NCI-H1436 treated with DMSO at 0.1 percent for 48 hours (cell line): ENCODE results near the gene MAML1.
"Not testable (repeated sequence)": the region's sequence is repeated elsewhere in the genome, so short reads cannot be mapped to it uniquely, and the experiment has no call there.

Source experiments
- DNase-seq: peaks from one replicate; lab custom pipeline; 2025; lab: John Stamatoyannopoulos, UW

Gene MAML1

DNA sequence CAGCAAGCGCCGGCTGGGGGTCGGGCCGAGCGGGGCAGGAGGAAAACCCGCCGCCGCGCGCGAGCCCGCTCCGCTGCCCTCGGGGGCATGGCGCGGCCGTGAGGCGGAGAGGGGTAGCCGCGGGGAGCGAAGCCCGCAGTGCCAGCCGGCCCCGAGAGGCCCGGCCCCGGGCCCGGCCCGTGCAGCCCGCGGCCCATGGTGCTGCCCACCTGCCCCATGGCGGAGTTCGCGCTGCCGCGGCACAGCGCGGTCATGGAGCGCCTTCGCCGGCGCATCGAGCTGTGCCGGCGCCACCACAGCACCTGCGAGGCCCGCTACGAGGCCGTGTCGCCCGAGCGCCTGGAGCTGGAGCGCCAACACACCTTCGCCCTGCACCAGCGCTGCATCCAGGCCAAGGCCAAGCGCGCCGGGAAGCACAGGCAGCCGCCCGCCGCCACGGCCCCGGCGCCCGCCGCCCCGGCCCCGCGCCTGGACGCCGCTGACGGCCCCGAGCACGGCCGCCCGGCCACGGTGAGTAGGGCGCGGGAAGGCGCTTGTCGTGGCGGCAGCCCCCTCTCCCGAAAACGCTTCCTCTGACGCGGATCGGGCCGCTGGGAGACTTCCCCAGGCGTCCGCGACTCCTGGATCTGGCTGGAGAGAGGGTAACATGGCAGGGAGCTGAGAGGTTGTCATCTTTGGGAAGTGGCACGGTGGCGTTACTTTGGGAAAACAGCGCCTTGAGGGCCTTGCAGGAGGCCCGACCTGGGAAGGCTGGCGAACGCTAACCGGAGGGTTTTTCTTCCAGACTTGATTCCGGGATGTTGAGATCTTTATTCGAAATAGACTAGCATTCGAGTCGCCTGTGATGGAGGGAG lies 523 bp downstream of the MAML1 start:
- DNase-seq = no peak

GRCh38 chr5:179733772-179734126 lies 1.1 kb downstream of the MAML1 start:
- no peak for DNase-seq

DNA sequence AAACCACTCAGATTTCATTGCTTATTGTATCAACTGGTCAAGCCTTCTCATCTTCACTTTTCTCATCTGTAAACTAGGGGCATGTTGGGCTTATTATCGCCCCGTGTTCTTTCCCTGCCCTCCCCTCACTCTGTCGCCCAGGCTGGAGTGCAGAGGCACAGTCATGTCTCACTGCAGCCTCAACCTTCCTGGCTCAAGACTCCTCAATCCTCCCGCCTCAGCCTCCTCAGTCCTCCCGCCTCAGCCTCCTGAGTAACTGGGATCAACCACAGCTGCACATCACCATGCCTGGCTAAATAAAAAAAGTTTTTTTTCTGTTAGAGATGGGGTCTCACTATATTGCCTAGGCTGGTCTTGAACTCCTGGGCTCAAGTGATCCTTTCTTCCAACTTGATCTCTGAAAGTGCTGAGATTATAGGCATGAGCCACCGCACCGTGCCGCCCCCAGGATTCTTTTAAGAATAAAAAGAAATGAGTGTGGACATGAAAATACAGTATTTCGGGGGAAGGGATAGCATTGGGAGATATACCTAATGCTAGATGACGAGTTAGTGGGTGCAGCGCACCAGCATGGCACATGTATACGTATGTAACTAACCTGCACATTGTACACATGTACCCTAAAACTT lies 2.0 kb downstream of the MAML1 start:
- no peak for DNase-seq

DNA sequence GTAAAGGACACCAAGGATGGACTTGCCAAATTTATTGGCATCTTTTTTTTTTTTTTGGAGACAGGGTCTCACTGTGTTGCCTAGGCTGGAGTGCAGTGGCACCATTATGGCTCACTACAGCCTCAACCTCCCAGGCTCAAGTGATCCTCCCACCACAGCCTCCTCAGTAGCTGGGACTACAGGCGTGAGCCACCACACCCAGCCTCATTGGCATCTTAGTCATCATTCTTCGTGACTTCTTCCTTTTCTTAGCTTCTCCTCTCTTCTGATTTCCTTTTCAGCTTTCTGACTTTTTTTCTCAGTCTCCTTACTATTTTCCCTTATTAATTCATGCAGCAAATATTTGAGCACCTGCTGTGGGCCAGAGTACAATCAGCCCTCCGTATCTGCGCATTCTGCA lies 6.1 kb downstream of the MAML1 start:
- no peak for DNase-seq

DNA sequence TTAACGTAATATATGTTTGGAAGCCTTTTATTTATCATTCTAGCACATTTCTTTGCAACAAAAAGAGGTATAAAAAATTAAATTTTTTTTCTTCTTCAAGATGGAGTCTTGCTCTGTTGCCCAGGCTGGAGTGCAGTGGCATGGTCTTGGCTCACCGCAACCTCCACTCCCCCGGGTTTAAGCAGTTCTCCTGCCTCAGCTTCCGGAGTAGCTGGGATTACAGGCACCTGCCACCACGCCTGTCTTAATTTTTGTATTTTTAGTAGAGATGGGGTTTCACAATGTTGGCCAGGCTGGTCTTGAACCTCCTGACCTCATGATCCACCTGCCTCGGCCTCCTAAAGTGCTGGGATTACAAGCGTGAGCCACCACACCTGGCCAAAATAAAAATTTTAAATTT lies 11.5 kb downstream of the MAML1 start:
- not testable (repeated sequence) for DNase-seq

- DNase-seq = no peak
Observed at GRCh38 chr5:179746872-179747271, 14.2 kb downstream of the MAML1 start.

DNA sequence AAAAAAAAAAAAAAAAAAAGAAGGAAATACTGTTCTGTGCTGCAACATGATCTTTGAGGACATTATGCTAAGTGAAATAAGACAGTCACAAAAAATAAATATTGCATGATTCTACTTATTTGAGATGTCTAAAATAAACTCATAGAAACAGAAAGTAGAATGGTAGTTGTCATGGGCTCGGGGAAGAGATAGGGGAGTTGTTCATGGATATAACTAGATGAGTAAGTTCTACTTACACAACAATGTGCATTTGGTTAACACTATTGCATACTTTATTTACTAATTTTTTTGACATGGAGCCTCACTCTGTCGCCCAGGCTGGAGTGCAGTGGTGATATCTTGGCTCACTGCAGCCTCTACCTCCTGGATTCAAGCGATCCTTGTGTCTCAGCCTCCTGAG lies 15.2 kb downstream of the MAML1 start:
- no peak for DNase-seq

- no peak for DNase-seq
Observed at GRCh38 chr5:179749857-179750508, 17.4 kb downstream of the MAML1 start.

DNA sequence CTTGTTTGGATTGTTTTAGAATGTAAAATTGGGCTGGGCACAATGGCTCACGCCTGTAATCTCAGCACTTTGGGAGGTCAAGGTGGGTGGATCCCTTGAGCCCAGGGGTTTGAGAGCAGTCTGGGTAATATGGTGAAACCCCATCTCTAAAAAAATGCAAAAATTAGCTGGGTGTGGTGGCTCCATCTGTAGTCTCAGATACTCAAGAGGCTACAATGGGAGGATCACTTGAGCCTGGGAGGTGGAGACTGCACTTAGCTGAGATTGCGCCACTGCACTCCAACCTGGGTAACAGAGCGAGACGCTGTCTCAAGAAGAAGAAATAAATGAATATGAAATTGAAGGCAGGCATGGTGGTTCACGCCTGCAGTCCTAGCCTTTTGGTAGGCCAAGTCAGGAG lies 21.3 kb downstream of the MAML1 start:
- DNase-seq = no peak

- no peak for DNase-seq
Observed at GRCh38 chr5:179755022-179755421, 22.4 kb downstream of the MAML1 start.

DNA sequence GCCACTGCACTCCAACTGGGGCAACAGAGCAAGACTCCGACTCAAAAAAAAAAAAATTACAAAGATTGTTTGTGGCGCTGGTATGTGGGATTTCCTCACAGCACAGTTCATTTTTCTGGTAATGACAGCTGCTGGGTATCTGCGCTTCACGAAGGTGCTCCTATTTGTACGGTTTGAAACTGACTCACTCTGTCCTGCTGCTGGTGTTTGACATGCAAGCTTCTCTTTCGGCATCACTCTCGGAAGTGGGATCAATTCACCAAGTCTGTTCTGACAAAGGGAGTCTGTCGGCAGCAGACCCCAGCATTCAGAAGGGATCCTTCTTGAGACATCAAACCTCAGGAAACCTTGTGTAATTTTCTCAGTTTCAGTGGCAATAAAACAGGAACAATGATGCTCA lies 26.3 kb downstream of the MAML1 start:
- no peak for DNase-seq

DNA sequence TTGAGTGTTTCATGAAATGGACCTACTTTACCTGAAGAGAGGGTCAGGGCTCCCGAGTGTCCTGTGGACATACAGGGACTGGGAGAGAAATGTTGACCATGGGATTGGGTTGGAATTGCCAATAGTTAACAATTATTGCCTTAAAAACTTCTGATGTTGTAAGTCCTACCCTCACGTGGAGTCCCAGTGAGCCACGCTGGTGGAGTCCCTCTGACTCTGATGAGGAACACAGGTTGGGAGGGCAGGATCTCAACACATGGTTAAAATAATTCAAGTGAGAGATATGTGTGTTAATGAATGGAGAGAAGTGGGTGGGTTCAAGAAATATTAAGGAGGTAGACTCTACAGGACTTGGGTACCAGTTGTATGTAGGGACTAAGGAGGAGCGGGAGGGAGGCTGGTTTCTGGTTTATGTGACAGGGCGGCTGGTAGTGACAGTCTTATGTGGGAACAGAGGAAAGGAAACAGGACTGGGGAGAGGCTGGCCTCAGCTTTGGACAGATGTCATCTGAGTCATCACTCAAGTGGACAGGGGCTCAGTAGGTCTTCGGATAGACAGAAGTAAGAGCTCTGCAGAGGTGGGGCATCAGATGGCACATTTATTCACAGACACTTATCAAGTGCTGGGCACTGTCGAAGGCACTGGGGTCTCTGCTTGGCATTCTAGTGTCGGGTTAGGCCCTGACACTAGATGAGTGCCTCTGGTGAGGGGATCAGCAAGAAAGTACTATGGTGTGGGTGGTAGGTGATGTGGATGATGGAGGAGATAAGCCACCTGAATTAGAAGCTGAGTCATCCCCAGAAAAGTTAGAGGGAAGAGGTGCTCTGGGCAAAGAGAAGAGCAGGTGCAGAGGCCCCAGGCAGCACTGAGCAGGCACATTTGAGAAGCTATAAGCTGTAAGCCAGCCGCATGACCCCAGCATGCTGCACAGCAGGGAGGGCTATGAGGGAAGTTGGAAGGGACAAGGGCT lies 27.2 kb downstream of the MAML1 start:
- DNase-seq = no peak

GRCh38 chr5:179762079-179762780 lies 29.6 kb downstream of the MAML1 start:
- DNase-seq = no peak

- DNase-seq = no peak
Observed at GRCh38 chr5:179762781-179763176, 30.2 kb downstream of the MAML1 start.

- no peak for DNase-seq
Observed at GRCh38 chr5:179763215-179763945, 30.8 kb downstream of the MAML1 start.

DNA sequence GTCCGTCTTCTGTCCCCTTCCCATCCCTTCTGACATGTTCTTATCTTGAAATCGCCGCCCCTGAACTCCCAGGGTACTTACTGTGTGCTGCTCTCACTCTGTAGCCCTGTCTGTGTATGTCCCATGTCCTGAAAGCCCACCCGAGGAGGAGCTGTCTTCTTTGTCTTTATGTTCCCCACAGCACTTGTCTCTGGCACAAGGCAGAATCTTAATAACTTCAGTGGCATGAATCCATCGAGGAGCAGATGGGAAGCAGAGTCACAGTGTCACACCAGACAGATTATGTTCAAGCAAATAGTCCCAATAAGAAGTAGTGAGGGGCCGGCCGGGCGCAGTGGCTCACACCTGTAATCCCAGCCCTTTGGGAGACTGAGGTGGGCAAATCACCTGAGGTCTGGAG lies 31.4 kb downstream of the MAML1 start:
- DNase-seq = no peak

- no peak for DNase-seq
Observed at GRCh38 chr5:179765400-179765799, 32.8 kb downstream of the MAML1 start.

GRCh38 chr5:179766021-179766725 lies 33.6 kb downstream of the MAML1 start:
- no peak for DNase-seq

DNA sequence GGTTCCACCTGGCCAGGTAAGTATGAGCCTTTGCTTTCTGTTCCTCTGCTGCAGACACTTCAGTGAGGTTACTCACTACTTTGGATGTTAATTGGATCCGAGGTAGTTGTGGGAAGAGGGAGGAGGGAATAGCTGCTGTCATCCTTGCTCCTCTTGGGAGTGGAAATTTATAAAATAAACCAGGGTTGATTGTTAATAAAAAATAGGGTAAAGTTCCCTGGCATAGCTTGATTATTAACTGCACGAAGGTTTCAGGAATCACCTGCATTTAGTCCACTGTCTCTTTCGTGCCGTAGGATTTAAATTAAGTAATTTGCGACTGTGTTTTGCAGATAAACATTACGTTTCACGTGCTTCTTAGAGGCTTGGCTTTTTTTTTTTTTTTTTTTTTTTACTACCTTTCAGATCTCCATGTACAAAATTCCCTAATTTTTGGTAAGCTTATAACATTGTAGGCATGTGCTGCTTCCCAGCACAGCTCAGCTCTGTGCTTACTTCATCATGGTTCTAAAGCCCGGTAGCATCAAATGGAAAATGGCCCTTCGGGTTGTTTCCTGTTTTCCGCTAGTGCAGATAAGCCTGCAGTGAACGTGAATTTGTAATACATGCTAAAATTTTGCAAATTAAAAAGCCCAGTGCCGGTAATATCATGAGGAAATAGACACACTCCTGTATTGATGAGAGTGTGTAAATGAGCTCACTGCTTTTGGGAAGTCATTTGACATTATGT lies 34.3 kb downstream of the MAML1 start:
- DNase-seq = no peak
